ENCODE data around the gene NDUFS7.

The NDUFS7 gene

DNA sequence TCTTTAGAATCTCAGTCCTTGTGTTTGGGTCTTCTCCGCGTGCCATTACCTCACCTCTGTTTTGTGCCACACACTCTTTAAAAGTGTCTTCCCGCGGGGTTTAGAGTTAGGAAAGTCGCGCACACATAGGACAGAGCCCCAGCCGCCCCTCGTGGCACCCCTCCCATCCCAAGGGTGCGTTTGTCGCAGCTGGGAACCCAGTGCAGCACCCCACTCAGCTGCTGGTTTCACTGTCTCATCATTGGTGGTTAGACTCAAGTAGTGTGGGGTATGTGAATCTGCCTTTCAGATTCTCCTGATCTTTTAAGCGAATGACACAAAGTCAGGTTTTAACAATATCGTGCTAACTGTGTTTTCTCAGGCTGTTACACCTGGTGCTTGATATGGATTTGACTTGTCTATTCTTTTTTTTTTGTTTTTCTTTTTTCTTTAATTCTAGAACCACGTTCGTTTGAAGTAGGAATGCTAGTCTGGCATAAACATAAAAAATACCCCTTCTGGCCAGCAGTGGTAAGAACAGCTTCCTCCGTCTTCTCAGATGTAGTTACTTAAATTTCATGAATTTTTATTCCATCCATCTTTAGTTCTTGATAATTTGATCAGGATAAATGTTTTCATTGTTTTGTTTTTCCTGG is 19.5 kb upstream of the NDUFS7 start:
- FAIRE-seq, result no peak
- no peak for DNase-seq (ENCODE audit: insufficient read length, low spot score)

DNA sequence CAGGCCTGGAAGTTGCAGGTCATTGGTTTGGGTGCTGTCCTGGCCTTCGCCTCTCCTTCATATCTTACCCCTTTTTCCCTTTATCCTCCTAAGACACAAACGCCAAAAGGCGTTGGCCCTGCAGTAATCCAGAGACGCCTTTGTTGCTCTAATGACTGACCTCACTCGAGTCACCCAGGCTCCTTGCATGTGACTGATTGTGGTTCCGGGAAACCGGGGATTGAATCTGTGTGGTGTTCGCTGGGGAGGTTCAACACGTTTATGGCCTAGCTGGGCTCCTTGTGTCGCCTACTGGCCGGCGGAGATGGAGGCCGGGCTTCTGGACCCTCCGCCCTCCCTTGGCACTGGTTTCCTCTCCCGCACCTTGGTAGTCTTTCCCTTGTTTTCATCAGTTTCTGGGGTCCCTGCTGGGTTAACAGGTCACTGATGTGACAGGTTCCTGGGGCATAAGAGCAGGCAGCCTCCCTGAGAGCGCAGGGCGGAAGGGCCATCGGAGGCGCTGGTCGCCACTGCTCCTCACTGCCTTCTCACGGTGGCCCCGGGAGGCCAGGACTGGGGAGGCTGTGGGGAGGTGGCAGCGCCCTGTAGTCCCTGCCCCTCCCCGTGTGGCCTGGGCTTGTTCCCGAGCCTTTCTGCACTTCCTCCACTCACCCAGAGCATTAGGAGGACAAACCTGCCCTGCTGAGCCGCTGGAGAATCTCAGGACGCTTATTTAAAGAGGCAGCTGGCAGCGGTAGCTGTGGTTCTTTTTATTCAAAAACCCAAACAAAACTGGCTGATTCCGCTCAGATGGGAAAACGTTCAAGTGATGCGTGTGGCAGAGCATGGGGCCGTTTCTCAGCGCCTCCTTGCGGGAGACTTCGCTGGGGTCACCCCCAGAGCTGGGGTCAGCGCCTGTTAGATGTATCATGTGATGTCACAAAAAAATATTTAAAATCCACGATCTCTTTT is 18.1 kb upstream of the NDUFS7 start:
- no peak for FAIRE-seq
- DNase-seq (ENCODE audit: insufficient read length, low spot score), result no peak

- FAIRE-seq (no peak), DNase-seq (ENCODE audit: insufficient read length, low spot score) (no peak)
Measured at GRCh38 chr19:1366296-1366695, 17.4 kb upstream of the NDUFS7 start.

- DNase-seq (ENCODE audit: insufficient read length, low spot score) (no peak), FAIRE-seq (no peak)
Measured at GRCh38 chr19:1366899-1367870, 16.5 kb upstream of the NDUFS7 start.

DNA sequence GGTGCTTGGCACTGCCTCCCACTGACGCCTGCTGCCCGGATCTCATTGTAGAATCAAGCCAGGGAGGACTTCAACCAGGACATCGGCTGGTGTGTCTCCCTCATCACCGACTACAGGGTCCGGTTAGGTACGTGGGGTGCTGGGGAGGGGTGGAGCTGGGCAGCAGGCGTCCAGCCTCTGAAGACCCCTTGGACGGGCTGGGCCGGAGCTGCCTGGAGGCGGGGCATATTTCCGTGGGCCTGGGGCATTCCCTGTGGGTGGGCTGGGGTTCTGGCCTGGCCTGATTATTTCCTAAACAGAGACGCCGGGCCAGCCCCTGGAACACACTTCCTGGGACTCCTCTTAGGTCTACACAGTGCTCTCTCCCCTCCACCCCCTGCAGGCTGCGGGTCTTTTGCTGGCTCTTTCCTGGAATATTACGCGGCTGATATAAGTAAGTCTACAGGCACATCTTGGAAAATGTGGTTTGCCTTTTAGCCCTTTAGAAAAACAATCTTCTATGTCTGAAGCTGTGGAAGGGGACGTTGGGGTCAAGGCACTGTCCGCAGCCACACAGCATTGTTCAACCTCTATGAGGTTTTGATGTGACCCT is 14.4 kb upstream of the NDUFS7 start:
- DNase-seq (ENCODE audit: insufficient read length, low spot score), result no peak
- no peak for FAIRE-seq

DNA sequence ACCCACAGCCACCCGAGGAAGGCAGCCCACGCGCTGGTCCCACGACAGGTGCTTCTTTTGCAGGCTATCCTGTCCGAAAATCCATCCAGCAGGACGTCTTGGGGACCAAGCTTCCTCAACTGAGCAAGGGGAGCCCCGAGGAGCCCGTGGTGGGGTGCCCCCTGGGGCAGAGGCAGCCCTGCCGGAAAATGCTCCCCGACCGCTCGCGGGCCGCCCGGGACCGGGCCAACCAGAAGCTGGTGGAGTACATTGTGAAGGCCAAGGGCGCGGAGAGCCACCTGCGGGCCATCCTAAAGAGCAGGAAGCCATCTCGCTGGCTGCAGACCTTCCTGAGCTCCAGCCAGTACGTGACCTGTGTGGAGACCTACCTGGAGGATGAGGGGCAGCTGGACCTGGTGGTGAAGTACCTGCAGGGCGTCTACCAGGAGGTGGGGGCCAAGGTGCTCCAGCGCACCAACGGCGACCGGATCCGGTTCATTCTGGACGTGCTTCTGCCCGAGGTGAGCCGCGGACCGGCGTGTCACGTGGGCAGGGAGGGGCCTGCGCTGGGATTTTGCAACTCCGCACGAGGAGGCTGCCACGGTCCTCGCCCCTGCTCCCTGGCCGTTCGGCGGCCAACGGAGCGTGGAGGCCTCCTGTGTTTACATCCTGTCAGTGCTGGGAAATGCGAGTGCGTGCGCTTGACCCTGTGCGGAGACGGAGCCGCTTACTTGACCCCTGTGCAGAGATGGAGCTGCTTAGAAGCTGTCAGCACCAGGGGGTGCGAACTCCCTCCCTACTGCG is 12.9 kb upstream of the NDUFS7 start:
- FAIRE-seq, result no peak

DNA sequence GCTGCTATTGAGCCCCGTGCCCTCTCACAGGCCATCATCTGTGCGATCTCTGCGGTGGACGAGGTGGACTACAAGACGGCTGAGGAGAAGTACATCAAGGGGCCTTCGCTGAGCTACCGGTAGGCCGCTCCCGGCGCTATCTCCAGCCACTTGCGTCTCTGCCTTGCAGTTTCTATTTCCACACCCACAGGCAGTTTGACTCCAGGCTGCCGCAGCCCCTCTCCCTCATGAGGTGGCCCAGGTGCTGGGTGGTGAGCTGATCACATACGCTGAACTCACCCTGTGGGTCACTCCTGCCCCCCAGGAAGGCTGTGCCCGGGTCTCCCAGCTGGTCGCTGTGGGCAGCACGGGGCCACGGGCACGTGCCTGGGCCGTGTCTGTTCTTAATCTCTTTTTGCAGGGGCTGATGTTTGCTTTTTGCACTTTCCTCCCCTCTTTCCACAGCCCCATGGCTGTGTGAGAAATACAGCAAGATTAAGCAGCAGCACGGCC is 10.6 kb upstream of the NDUFS7 start:
- FAIRE-seq (no peak), DNase-seq (ENCODE audit: insufficient read length, low spot score) (no peak)

More for the DNA sequence above, 12.9 kb upstream of the NDUFS7 start:
- DNase-seq (ENCODE audit: insufficient read length, low spot score), result no peak

DNA sequence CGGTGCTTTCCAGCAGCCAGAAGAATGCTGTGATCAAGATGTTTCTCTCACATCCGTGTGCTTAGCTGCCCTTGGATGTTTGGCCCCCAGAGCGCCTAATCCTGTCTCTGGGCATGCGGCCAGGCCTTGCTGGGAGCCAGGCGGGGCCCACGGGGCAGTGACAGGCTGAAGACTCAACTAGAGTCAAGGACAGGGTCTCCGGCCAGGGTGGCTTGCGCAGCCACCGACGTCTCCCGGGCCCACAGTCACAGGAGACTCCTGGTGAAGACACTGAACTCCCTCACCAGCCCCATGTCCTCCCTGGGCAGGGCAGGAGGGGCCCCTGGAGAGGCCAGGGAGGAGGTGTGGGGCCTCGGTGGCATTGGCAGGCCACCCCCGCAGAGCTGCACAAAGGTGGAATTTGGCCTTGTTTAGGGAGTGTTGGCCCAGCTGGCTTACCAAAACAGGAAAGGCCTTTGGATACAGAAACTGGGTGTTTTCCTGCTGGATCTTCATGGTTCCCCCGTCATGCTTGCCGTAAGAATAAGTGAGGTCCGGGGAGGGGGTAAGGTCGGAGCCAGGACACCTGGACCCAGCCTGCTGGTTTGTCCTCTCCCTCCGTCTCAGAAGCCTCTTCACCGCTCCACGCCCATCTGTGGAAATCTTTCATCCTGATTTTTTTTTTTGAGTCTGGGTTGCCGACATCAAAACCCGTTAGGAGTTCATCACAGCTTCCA is 10.0 kb upstream of the NDUFS7 start:
- DNase-seq (ENCODE audit: insufficient read length, low spot score) (no peak), FAIRE-seq (no peak)

DNA sequence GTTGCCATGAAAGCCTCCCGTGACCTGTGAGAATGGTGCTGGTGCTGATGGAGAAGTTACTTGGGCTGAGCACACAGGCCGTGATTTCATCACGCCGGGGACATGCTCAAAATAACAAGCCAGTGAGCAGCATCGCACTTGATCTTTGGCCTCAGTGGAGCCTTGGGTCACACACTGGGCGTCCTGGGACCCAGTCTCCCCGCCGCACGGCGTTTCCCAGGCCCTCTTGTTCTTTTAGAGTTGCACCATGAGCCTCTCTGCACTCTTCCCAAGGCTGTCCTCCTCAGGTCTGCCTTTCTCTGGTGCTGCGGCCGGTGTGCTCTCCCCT is 9.5 kb upstream of the NDUFS7 start:
- DNase-seq (ENCODE audit: insufficient read length, low spot score) (no peak), FAIRE-seq (no peak)

DNA sequence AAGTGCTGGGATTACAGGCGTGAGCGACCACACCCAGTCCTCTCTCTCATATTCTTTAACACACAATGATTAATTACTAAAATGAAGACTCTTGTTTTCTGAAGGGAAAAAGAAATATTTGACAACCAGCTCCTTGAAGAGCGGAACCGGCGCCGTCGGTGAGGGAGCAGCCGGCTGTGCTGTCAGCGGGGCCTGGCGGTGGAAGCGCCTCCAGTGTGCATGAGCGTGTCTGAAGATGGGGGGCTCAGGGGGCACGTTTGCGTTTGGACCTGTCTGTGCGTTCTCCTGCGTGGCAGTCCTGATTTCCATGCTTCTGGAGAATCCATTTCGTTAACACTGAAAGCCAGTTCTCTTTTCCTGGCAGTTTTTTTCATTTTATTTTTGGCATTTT is 7.3 kb upstream of the NDUFS7 start:
- DNase-seq (ENCODE audit: insufficient read length, low spot score), result no peak
- FAIRE-seq, result no peak

- FAIRE-seq (no peak), DNase-seq (ENCODE audit: insufficient read length, low spot score) (no peak)
Measured at GRCh38 chr19:1377176-1377964, 6.3 kb upstream of the NDUFS7 start.

DNA sequence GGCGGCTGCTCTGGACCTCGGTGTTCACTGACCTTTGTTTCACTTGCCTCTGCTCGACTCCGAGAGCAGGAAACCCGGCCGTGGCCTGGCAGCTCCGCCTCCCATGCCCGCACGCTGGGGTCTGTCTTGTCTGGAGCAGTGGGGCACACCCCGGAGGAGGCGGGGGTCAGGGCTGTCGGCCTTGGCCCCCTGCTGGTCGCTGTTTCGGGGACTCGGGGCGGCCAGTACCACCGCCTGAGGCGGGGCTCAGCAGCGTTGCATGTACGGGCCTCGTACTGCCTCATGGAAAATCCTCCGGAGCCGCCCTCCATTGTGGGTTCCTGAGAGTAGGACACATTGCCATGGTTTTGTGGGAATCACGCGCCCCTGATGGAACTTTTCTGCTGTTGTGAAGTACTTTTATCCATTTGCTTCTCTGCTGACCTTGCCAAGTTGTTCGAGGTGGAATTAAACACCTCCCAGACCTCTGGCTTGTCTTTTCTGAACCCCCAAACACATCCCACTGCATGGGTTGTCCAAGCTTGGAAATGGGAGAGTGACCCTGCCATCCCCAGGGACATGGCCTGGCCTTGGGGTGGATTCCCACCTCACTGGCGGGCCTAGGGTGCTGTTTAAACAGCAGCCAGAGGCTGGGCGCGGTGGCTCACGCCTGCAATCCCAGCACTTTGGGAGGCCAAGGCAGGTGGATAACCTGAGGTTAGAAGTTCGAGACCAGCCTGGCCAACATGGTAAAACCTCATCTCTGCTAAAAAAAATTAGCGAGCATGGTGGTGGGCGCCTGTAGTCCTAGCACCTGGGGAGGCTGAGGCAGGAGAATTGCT is 5.5 kb upstream of the NDUFS7 start:
- no peak for DNase-seq (ENCODE audit: insufficient read length, low spot score)
- FAIRE-seq, result no peak

DNA sequence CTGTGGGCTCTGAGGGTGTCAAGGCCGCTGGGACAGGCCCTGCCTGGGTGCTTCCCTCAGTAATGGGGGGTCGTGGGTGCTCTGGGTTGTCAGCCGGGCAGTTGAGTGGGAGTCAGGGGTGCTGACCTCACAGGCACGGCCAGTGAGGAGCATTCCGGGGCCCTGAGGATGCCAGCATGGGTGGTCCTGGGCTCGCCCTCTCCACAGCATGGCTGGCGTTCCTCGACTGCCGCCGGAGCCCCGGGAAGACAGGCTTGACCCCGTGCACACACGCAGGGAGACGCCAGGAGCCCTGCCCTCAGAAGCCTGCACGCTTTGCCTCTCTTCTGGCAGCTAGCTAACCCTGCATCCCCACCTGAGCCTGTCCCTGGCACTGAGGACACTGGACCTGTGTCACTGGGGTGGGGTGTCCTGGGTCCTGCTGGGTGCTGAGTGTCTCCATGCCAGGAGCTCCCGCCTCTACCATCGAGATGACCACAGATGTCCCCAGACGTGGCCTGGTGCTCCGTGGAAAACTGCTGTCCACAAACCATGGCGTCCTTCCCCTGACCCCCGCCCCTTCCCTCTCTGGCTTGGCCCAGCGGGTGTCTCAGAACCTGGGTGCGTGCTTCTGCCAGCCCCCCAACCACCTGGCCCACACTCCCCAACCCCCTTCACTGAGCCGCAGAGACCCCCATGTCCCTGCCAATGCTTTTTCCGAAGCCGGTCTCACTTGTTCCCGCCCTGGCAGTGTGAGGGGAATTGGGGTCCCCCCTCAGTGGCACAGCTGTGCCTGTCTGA is 4.4 kb upstream of the NDUFS7 start:
- no peak for DNase-seq (ENCODE audit: insufficient read length, low spot score)
- no peak for FAIRE-seq

DNA sequence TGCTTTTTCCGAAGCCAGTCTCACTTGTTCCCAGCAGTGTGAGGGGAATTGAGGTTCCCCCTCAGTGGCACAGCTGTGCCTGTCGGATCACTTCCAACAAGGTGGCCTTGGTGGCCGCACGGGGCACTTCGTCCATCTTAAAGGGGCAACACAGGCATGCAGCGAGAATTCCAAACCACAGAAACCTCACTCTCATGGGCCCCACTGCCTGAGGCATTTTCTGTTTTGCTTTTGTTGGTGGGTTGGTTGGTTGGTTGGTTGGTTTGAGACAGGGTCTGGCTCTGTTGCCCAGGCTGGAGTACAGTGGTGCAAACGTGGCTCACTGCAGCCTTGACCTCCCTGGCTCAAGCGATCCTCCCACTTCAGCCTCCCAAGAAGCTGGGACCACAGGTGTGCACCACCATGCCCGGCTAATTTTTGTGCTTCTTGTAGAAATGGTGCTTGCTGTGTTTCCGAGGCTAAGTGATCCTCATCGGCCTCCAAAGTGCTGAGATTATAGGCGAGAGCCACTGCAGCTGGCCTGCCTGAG is 3.7 kb upstream of the NDUFS7 start:
- FAIRE-seq (no peak), DNase-seq (ENCODE audit: insufficient read length, low spot score) (no peak)

DNA sequence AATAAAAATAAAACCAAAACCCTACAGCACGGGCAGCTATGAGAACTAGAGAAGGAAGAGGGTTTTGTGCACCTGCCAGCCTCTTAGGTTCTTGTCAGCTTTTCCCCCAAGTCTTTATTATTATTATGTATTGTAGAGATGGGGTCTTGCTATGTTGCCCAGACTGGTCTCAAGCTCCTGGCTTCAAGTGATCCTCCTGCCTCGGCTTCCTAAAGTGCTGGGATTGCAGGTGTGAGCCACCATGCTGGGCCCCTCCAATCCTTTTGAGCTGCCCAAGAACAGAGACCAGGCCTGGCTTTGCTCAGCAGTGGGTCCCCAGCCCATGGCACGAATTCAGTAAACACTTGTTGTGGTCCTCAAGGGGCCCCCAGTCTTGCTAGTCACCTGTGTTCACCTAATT is 1.5 kb upstream of the NDUFS7 start:
- no peak for DNase-seq (ENCODE audit: insufficient read length, low spot score)
- FAIRE-seq, result no peak

DNA sequence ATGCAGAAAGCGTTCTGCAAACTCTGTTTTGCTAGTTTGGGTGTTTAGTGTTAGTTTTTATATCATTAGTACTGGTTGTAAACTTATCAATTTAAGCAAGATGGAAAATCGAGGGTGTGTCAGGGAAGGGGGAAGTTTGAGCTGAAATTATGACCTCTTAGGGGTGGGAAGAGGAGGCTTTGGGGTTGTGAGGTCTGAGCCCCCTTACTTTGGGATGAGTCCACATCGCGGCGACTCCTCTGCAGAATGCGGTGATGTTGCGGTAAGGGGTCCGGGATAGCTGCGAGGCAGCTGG is 743 bp upstream of the NDUFS7 start:
- DNase-seq (ENCODE audit: insufficient read length, low spot score) (no peak), FAIRE-seq (no peak)

- no peak for FAIRE-seq
- no peak for DNase-seq (ENCODE audit: insufficient read length, low spot score)
Measured at GRCh38 chr19:1384085-1384462, 367 bp downstream of the NDUFS7 start.

All from HTR-8/SVneo (cell line).